Kidney glomerular epithelial cell (primary cell): ENCODE data around the gene P2RY8.
A peak's percentile ranks its signal among the peaks of the same experiment; 100 is the strongest.
"Not testable (repeated sequence)": the region's sequence is repeated elsewhere in the genome, so short reads cannot be mapped to it uniquely, and the experiment has no call there.

Experiments used
- DNase-seq: peaks from one replicate; lab custom pipeline; 2025; lab: John Stamatoyannopoulos, UW

P2RY8 gene

GRCh38 chrX:1464971-1465285 lies 72.1 kb downstream of the P2RY8 start:
- DNase-seq, result no peak

GRCh38 chrX:1464041-1464970 lies 72.7 kb downstream of the P2RY8 start:
- DNase-seq, result no peak

- DNase-seq, result no peak
Observed at GRCh38 chrX:1463581-1463980, 73.4 kb downstream of the P2RY8 start.

GRCh38 chrX:1462596-1463251 lies 74.3 kb downstream of the P2RY8 start:
- DNase-seq, result peak; percentile 27

- no peak for DNase-seq
Observed at GRCh38 chrX:1462110-1462509, 74.9 kb downstream of the P2RY8 start.

GRCh38 chrX:1455948-1456280 lies 81.1 kb downstream of the P2RY8 start:
- no peak for DNase-seq

- DNase-seq, result no peak
Observed at GRCh38 chrX:1453951-1454785, 82.8 kb downstream of the P2RY8 start.

- DNase-seq, result no peak
Observed at GRCh38 chrX:1453395-1453783, 83.6 kb downstream of the P2RY8 start.

- no peak for DNase-seq
Observed at GRCh38 chrX:1452516-1453394, 84.2 kb downstream of the P2RY8 start, which contains the start of gene ASMTL. Gene ASMTL, minus strand, starts transcription at chrX:1452909. Its CDS starts 69 bp downstream, at chrX:1452840.

GRCh38 chrX:1451661-1452515 lies 85.1 kb downstream of the P2RY8 start:
- no peak for DNase-seq

GRCh38 chrX:1451251-1451660 lies 85.7 kb downstream of the P2RY8 start:
- no peak for DNase-seq

GRCh38 chrX:1450361-1451161 lies 86.4 kb downstream of the P2RY8 start:
- DNase-seq, result no peak

GRCh38 chrX:1449823-1450149 lies 87.2 kb downstream of the P2RY8 start:
- DNase-seq, result no peak

- no peak for DNase-seq
Observed at GRCh38 chrX:1449036-1449822, 87.8 kb downstream of the P2RY8 start.

- DNase-seq, result not testable (repeated sequence)
Observed at GRCh38 chrX:1448573-1449001, 88.4 kb downstream of the P2RY8 start.

- DNase-seq, result not testable (repeated sequence)
Observed at GRCh38 chrX:1447969-1448572, 88.9 kb downstream of the P2RY8 start.

GRCh38 chrX:1446984-1447968 lies 89.7 kb downstream of the P2RY8 start:
- DNase-seq, result not testable (repeated sequence)
